SJCRH30 (cell line): ENCODE data around the gene APOA5. TPM values are rescaled to one million over a fixed set of nuclear protein-coding genes. Genes with fewer than 3 reads are reported as not detected.
"Not testable (repeated sequence)": the region's sequence is repeated elsewhere in the genome, so short reads cannot be mapped to it uniquely, and the experiment has no call there.

Source experiments
- DNase-seq, 2 experiments: peaks; one replicate each; pipeline ENCODE4 v3.0.0-alpha.2; 2015 to 2020
- H3K27ac ChIP-seq: fragments of 250-450 bp; sonication (Bioruptor Pico); 2 replicates; pipeline ENCODE4 v1.5.1; 2020; ENCODE audit warnings: mild to moderate bottlenecking, moderate library complexity
- H3K27me3 ChIP-seq: fragments of 250-450 bp; sonication (Bioruptor Pico); 2 replicates; pipeline ENCODE4 v1.5.1; 2020; ENCODE audit warnings: mild to moderate bottlenecking, moderate library complexity
- H3K36me3 ChIP-seq: fragments of 250-450 bp; sonication (Bioruptor Pico); 2 replicates; pipeline ENCODE4 v1.5.1; 2020; ENCODE audit warnings: mild to moderate bottlenecking, moderate library complexity
- H3K4me1 ChIP-seq: fragments of 250-450 bp; sonication (Bioruptor Pico); 2 replicates; pipeline ENCODE4 v1.5.1; 2020; ENCODE audit warnings: mild to moderate bottlenecking, moderate library complexity
- H3K4me3 ChIP-seq: fragments of 250-450 bp; sonication (Bioruptor Pico); 2 replicates; pipeline ENCODE4 v1.5.1; 2020; ENCODE audit warnings: mild to moderate bottlenecking, moderate library complexity
- H3K9me3 ChIP-seq: fragments of 250-450 bp; sonication (Bioruptor Pico); replicated peaks from 2 replicates; pipeline ENCODE4 v1.5.1; 2020; ENCODE audit warnings: mild to moderate bottlenecking, moderate library complexity
- total RNA-seq: library from RNA; depleted of rRNA; stranded (reverse); fragments of >200 nt; shearing (Covaris generic); gene quantifications from 2 replicates; pipeline ENCODE4 v1.2.3, GENCODE V29; 2014; rRNA removed

The APOA5 gene, protein sequence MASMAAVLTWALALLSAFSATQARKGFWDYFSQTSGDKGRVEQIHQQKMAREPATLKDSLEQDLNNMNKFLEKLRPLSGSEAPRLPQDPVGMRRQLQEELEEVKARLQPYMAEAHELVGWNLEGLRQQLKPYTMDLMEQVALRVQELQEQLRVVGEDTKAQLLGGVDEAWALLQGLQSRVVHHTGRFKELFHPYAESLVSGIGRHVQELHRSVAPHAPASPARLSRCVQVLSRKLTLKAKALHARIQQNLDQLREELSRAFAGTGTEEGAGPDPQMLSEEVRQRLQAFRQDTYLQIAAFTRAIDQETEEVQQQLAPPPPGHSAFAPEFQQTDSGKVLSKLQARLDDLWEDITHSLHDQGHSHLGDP
- total RNA-seq, result not detected in 2 replicates

DNA sequence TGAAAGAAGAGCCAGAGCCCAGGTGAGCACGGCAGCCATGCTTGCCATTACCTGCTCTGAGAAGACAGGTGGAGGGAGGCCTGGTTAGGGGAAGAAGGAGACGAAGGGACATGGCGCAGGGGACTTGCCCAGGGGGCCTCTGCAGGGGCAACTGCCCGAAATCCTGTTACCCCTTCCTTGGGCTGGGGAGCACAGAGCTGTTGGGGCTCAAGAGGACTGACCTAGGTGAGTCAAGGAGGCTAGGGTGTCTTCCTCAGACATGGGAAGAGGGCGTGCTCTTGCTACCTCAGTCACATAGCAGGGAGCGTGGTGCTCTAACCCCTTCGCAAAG is at the start of gene APOA5:
APOA5 (minus strand) TSS at position 67 of the 331 bp plus-strand sequence; CDS start at position 48, 19 bp downstream.
- Histone ChIP-seq H3K9me3 (no peaks in the 10 kb centered on the region), H3K4me3 (peak within 1 kb of the TSS; percentile 26), H3K27me3 (no peaks in the 10 kb centered on the region), H3K27ac (no peak within 1 kb of the TSS), H3K4me1 (peaks cover 3% of the 10 kb centered on the region; the same call in 1 of the 2 replicates), H3K36me3 (no peaks in the 10 kb centered on the region)
- no peak for DNase-seq

DNA sequence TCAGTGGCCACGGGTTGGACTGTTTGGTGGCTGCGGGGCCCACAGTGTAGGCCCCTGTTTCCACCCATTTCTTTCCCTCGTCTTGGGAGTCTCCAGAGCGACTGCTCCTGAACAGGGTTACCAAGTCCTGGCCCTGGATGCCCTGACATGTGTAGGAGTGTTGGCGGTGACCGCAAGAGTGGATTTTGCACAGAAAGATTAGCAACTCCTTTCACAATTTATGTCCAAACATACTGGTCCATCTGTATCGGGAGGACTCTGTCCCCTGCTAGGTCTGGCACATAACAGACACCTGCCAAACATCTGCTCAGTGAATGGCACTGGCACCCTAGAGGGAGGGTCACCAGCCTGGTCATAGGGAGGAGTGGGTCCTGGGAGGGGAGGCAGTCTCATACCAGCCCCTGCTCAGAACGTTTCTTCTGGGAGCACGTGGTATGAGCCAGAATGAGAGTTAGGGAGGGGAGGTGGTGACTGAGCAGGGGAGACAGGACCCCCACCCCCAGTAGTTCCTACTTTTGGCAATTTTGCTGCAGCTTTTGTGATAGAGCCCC is 49.1 kb upstream of the APOA5 start:
- H3K4me3 ChIP-seq, result no peak overlapping the region
- no peak for DNase-seq
- H3K27ac ChIP-seq, result no peak overlapping the region
- no peaks in the 10 kb centered on the region for H3K36me3 ChIP-seq
- no peaks in the 10 kb centered on the region for H3K27me3 ChIP-seq
- H3K4me1 ChIP-seq, result no peaks in the 10 kb centered on the region
- H3K9me3 ChIP-seq, result no peaks in the 10 kb centered on the region

- H3K27me3 ChIP-seq, result no peaks in the 10 kb centered on the region
- H3K4me3 ChIP-seq, result no peak overlapping the region
- no peaks in the 10 kb centered on the region for H3K36me3 ChIP-seq
- H3K9me3 ChIP-seq, result no peaks in the 10 kb centered on the region
- no peaks in the 10 kb centered on the region for H3K4me1 ChIP-seq
- no peak for DNase-seq
- H3K27ac ChIP-seq, result no peak overlapping the region
Observed at GRCh38 chr11:116840224-116840745, 48.6 kb upstream of the APOA5 start.

DNA sequence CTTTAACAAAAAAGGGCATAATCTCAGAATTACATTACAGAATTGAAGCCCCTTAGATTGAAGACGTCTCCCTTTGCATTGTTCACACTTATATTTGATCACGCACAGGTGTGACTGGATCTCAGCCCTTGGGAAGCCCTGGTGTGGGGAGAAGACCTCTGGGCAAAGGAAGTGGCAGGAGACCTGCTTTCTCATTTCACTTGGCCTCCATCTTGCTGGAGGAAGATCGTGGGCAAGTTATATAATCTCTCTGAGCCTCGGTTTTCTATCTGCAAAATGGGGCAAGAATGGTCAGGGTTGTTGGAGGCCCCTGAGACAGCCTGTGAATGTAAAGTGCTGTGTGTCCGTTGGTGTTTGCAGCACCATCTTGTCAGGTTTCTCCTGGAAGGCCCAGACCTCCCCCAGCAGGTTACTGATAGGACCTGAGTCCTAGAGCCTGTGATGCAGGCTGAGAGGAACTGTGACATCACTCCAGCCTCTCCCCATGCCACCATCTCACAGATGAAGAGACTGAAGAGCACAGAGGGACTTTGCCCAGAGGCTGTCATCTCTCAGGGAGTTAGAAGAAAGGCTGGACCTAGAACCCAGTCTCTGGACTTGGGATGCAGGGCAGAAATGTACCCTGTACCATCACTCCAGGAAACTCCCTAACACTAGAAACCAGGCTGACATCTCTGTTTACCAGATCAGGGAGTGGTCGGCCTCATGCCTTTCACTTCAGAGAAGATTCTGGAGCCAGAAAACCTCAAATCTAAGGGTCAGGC is 46.8 kb upstream of the APOA5 start:
- DNase-seq, result no peak

GRCh38 chr11:116837231-116838091 is 45.8 kb upstream of the APOA5 start, which contains the start of gene APOA1:
APOA1 (minus strand) TSS chr11:116837622; CDS start chr11:116837387, 235 bp downstream.
- no peak for DNase-seq
- Histone ChIP-seq H3K27me3 (no peaks in the 10 kb centered on the region), H3K27ac (no peak within 1 kb of the TSS), H3K4me3 (no peak within 1 kb of the TSS), H3K36me3 (no peaks in the 10 kb centered on the region), H3K4me1 (no peaks in the 10 kb centered on the region), H3K9me3 (no peaks in the 10 kb centered on the region)

More for the DNA sequence above, 46.8 kb upstream of the APOA5 start:
- Histone ChIP-seq H3K4me1 (no peaks in the 10 kb centered on the region), H3K4me3 (no peak overlapping the region), H3K9me3 (no peaks in the 10 kb centered on the region), H3K27ac (no peak overlapping the region), H3K36me3 (no peaks in the 10 kb centered on the region), H3K27me3 (no peaks in the 10 kb centered on the region)

DNA sequence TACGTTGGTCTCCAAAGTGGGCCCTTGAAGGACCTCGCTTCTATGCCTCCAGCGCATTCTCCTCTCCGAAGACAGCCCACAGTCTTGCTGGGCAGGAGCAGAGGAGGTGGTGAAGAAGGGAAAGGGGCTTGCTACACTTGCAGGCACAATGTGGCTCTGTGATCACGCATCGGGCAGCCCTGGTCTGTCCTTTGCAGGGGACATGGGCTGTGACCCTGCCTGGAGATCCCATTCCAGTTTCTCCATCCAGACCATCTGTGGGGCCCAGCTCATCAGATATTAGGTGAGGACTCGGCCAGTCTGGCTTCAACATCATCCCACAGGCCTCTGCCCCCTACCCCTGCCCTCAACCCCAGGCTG is 44.9 kb upstream of the APOA5 start:
- Histone ChIP-seq H3K9me3 (no peaks in the 10 kb centered on the region), H3K4me1 (no peaks in the 10 kb centered on the region), H3K27ac (no peak overlapping the region), H3K27me3 (no peaks in the 10 kb centered on the region), H3K36me3 (no peaks in the 10 kb centered on the region), H3K4me3 (no peak overlapping the region)
- DNase-seq, result no peak

DNA sequence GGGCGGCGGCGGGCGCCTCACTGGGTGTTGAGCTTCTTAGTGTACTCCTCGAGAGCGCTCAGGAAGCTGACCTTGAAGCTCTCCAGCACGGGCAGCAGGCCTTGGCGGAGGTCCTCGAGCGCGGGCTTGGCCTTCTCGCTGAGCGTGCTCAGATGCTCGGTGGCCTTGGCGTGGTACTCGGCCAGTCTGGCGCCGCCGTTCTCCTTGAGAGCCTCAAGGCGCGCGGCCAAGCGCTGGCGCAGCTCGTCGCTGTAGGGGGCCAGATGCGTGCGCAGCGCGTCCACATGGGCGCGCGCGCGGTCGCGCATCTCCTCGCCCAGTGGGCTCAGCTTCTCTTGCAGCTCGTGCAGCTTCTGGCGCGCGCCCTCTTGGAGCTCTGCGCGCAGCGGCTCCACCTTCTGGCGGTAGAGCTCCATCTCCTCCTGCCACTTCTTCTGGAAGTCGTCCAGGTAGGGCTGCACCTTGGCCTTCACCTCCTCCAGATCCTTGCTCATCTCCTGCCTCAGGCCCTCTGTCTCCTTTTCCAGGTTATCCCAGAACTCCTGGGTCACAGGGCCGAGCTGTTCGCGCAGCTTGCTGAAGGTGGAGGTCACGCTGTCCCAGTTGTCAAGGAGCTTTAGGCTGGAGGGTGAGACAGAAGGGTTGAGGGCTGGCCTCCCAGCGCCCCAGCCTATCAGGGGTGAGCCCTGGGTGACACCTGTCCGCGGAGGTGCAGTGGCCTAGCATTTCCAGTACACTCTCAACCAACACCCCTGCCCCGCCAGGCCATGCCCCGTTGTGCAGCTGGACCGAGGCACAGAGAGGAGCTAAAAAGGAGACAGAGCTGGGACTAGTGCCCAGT is 44.3 kb upstream of the APOA5 start:
- no peaks in the 10 kb centered on the region for H3K9me3 ChIP-seq
- H3K27ac ChIP-seq, result no peak overlapping the region
- H3K4me3 ChIP-seq, result no peak overlapping the region
- no peak for DNase-seq
- H3K36me3 ChIP-seq, result no peaks in the 10 kb centered on the region
- H3K4me1 ChIP-seq, result no peaks in the 10 kb centered on the region
- H3K27me3 ChIP-seq, result no peaks in the 10 kb centered on the region

GRCh38 chr11:116835042-116835772 is 43.5 kb upstream of the APOA5 start:
- Histone ChIP-seq H3K27ac (no peak overlapping the region), H3K4me3 (no peak overlapping the region), H3K36me3 (no peaks in the 10 kb centered on the region), H3K9me3 (no peaks in the 10 kb centered on the region), H3K4me1 (no peaks in the 10 kb centered on the region), H3K27me3 (no peaks in the 10 kb centered on the region)
- no peak for DNase-seq

- not testable (repeated sequence) for H3K27me3 ChIP-seq, H3K4me3 ChIP-seq, H3K4me1 ChIP-seq, DNase-seq, H3K36me3 ChIP-seq, H3K27ac ChIP-seq, H3K9me3 ChIP-seq
Observed at GRCh38 chr11:116834535-116835041, 42.9 kb upstream of the APOA5 start.

DNA sequence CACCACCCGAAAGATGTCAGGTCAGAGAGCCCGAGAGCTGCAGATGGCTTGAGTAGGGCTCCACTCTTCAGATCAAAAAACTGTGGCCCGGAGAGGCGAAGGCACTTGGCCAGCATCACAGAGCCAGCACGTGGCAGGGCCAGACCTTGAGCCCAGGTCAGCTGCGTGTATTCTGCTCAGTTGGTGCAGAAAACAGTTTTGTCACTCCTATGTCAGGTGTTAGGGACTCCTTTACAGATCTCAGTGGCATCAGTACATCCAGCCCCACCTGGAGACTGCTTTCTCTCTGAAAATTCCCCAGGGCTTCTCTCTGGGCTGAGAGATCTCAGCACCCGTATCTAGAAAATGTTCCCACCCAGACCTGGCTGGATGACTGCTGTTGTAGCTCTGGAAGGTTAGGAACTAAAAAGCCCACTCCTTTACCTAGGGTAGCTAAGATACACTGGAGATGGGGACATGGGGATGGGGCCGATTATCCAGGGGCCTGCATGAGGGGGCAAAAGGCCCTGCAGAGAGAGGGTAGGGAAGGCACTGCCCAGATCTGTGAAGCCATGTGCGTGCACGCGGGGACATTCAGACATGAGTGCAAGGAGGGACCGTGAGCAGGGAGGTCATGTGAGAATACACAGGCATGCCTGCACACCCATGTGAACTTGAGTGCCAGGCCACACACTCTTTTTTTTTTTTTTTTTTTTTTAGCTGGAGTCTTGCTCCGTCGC is 42.3 kb upstream of the APOA5 start:
- Histone ChIP-seq H3K27me3 (no peaks in the 10 kb centered on the region), H3K4me3 (no peak overlapping the region), H3K9me3 (no peaks in the 10 kb centered on the region), H3K27ac (no peak overlapping the region), H3K36me3 (no peaks in the 10 kb centered on the region), H3K4me1 (no peaks in the 10 kb centered on the region)
- no peak for DNase-seq

DNA sequence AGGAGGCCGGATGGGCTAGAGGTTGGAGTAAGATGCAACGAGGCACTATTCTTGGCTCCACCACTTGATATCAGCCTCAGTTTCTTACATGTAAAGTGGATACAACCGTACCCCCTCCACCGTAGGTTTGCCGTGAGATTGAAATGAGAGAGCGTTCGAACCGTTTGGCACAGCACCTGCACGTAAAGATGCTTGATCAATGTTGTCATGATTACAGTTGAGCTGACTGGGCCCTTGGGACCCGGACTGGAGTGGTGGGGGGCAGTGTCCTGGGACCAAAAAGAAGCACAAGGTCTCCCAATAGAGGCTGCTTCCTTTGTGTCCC is 41.8 kb upstream of the APOA5 start:
- no peaks in the 10 kb centered on the region for H3K4me1 ChIP-seq
- no peak overlapping the region for H3K4me3 ChIP-seq
- no peak for DNase-seq

GRCh38 chr11:116832350-116833290 is 40.9 kb upstream of the APOA5 start:
- Histone ChIP-seq H3K36me3 (no peaks in the 10 kb centered on the region), H3K9me3 (no peaks in the 10 kb centered on the region), H3K4me1 (no peaks in the 10 kb centered on the region), H3K27ac (no peak overlapping the region), H3K27me3 (no peaks in the 10 kb centered on the region), H3K4me3 (no peak overlapping the region)
- DNase-seq, result no peak

More for the DNA sequence above, 41.8 kb upstream of the APOA5 start:
- no peaks in the 10 kb centered on the region for H3K36me3 ChIP-seq
- H3K27me3 ChIP-seq, result no peaks in the 10 kb centered on the region
- no peaks in the 10 kb centered on the region for H3K9me3 ChIP-seq
- no peak overlapping the region for H3K27ac ChIP-seq
